ENCODE data around the gene FAM210A.

The FAM210A gene

GRCh38 chr18:13638719-13639595 lies 87.4 kb downstream of the FAM210A start:
- no peak for TF ChIP-seq EZH2phosphoT487 (IDR thresholded peaks at IDR 0.05; ENCODE audit: low read depth)
- TF ChIP-seq CTCF (IDR thresholded peaks at IDR 0.05; ENCODE audit: low read depth, low read length) = no peak
- H3K9ac ChIP-seq (ENCODE audit: low read length) = no peak overlapping the region
- H3K79me2 ChIP-seq (ENCODE audit: low read length) = no peaks in the 10 kb centered on the region
- no peak overlapping the region for H3K4me3 ChIP-seq (ENCODE audit: low read length)
- H3K9me3 ChIP-seq (ENCODE audit: insufficient read depth, low read length) = no peaks in the 10 kb centered on the region
- H3K27me3 ChIP-seq (ENCODE audit: low read depth, low read length) = no peaks in the 10 kb centered on the region
- H4K20me1 ChIP-seq (ENCODE audit: insufficient read depth, low read length) = peaks cover 8% of the 10 kb centered on the region; the same call in 1 of the 2 replicates
- H3K27ac ChIP-seq (ENCODE audit: low read length) = no peak overlapping the region
- H3K36me3 ChIP-seq (replicated peaks; ENCODE audit: low read depth, low read length) = peaks cover 3% of the 10 kb centered on the region
- H2AFZ ChIP-seq (ENCODE audit: low read depth, low read length) = no peak overlapping the region
- H3K4me1 ChIP-seq (ENCODE audit: low read length) = no peaks in the 10 kb centered on the region
- H3K4me2 ChIP-seq (ENCODE audit: low read length) = no peak overlapping the region

GRCh38 chr18:13635046-13635445 lies 91.3 kb downstream of the FAM210A start:
- Histone ChIP-seq H3K36me3 (replicated peaks; ENCODE audit: low read depth, low read length) (peaks cover 16% of the 10 kb centered on the region), H3K4me2 (ENCODE audit: low read length) (no peak overlapping the region), H3K27ac (ENCODE audit: low read length) (no peak overlapping the region), H4K20me1 (ENCODE audit: insufficient read depth, low read length) (no peaks in the 10 kb centered on the region; the same call in 1 of the 2 replicates), H3K4me3 (ENCODE audit: low read length) (no peak overlapping the region), H2AFZ (ENCODE audit: low read depth, low read length) (no peak overlapping the region), H3K4me1 (ENCODE audit: low read length) (peaks cover 3% of the 10 kb centered on the region), H3K27me3 (ENCODE audit: low read depth, low read length) (no peaks in the 10 kb centered on the region), H3K9ac (ENCODE audit: low read length) (no peak overlapping the region), H3K9me3 (ENCODE audit: insufficient read depth, low read length) (no peaks in the 10 kb centered on the region; the same call in 1 of the 2 replicates), H3K79me2 (ENCODE audit: low read length) (no peaks in the 10 kb centered on the region)
- no peak for TF ChIP-seq CTCF (IDR thresholded peaks at IDR 0.05; ENCODE audit: low read depth, low read length)

DNA sequence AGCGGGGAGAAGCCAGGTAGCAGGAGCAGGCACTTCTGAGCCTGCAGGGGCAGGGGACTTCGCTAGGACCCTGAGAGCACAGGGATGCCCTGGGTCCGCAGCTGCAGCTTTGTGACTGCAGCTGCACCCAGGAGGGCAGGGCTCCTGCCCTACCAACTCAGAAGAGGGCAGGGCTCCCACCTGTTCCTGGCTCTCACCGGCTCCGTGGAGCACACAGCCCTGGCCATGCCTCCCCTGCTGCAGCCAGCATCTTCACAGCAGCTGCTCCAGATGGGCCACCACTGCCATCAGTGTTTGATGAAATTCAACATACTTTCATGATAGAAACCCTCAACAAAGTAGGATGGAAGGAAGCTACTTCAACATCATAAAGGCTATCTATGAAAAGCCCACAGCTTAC lies 92.7 kb downstream of the FAM210A start:
- no peak overlapping the region for H3K9ac ChIP-seq (ENCODE audit: low read length)
- H3K79me2 ChIP-seq (ENCODE audit: low read length) = no peaks in the 10 kb centered on the region

More for the DNA sequence above, 92.7 kb downstream of the FAM210A start:
- Histone ChIP-seq H4K20me1 (ENCODE audit: insufficient read depth, low read length) (no peaks in the 10 kb centered on the region; the same call in 1 of the 2 replicates), H3K4me1 (ENCODE audit: low read length) (peaks cover 16% of the 10 kb centered on the region), H3K4me3 (ENCODE audit: low read length) (no peak overlapping the region), H3K4me2 (ENCODE audit: low read length) (no peak overlapping the region), H3K36me3 (replicated peaks; ENCODE audit: low read depth, low read length) (peaks cover 13% of the 10 kb centered on the region), H3K9me3 (ENCODE audit: insufficient read depth, low read length) (no peaks in the 10 kb centered on the region; the same call in 1 of the 2 replicates), H2AFZ (ENCODE audit: low read depth, low read length) (no peak overlapping the region), H3K27me3 (ENCODE audit: low read depth, low read length) (no peaks in the 10 kb centered on the region), H3K27ac (ENCODE audit: low read length) (no peak overlapping the region)
- no peak for TF ChIP-seq CTCF (IDR thresholded peaks at IDR 0.05; ENCODE audit: low read depth, low read length)
- TF ChIP-seq EZH2phosphoT487 (IDR thresholded peaks at IDR 0.05; ENCODE audit: low read depth) = no peak

Data from OCI-LY3 (cell line).